Measurements from ENCODE around the gene SLC26A3. TPM values are rescaled to one million over a fixed set of nuclear protein-coding genes. Genes with fewer than 3 reads are reported as not detected.
A peak's percentile ranks its signal among the peaks of the same experiment; 100 is the strongest.

SLC26A3 gene
- total and polyA plus RNA-seq, 4 donors, result 1.3 to 20.9 TPM; not detected in 2

GRCh38 chr7:107809179-107809578 lies 6.2 kb upstream of the SLC26A3 start:
- 86 to 88% methylated on average over 4 of the region's 4 CpGs for WGBS, 2 donors
- no peak for ATAC-seq (ENCODE audit: low FRiP score)
- DNase-seq, result no peak
- H3K4me3 ChIP-seq (ENCODE audit: low read length in 2 of 2), result no peak overlapping the region
- no peak overlapping the region for H3K27ac ChIP-seq (ENCODE audit: low read depth in 1 of 2, low read length in 2 of 2)
- no peaks in the 10 kb centered on the region for H3K4me1 ChIP-seq (ENCODE audit: control insufficient read depth in 1 of 2, insufficient read depth in 2 of 2, low read length in 2 of 2)
- intact Hi-C loops (cut with DNase I), result no loop called here
- no peaks in the 10 kb centered on the region for H3K36me3 ChIP-seq (ENCODE audit: control insufficient read depth in 1 of 2, insufficient read depth in 2 of 2, low read length in 1 of 2)
- H3K27me3 ChIP-seq (ENCODE audit: control insufficient read depth in 1 of 2, insufficient read depth in 2 of 2, low read length in 1 of 2), result no peaks in the 10 kb centered on the region
- H3K9me3 ChIP-seq (ENCODE audit: control insufficient read depth, low read length), result peaks cover 3% of the 10 kb centered on the region

GRCh38 chr7:107799647-107800264 lies 3.3 kb downstream of the SLC26A3 start:
- 21 to 22% methylated on average over 6 of the region's 6 CpGs for WGBS, 2 donors
- intact Hi-C loops (cut with DNase I), result no loop called here
- Histone ChIP-seq H3K27ac (ENCODE audit: low read depth in 1 of 2, low read length in 2 of 2) (no peak overlapping the region), H3K27me3 (ENCODE audit: control insufficient read depth in 1 of 2, insufficient read depth in 2 of 2, low read length in 1 of 2) (no peaks in the 10 kb centered on the region), H3K9me3 (ENCODE audit: control insufficient read depth, low read length) (no peaks in the 10 kb centered on the region), H3K36me3 (ENCODE audit: control insufficient read depth in 1 of 2, insufficient read depth in 2 of 2, low read length in 1 of 2) (no peaks in the 10 kb centered on the region), H3K4me1 (ENCODE audit: control insufficient read depth in 1 of 2, insufficient read depth in 2 of 2, low read length in 2 of 2) (peaks cover 0 to 2% of the 10 kb centered on the region in 2 donors), H3K4me3 (ENCODE audit: low read length in 2 of 2) (peak overlapping the region in 1 of 2 donors; percentile 10)
- DNase-seq (no peak), ATAC-seq (ENCODE audit: low FRiP score) (no peak)

DNA sequence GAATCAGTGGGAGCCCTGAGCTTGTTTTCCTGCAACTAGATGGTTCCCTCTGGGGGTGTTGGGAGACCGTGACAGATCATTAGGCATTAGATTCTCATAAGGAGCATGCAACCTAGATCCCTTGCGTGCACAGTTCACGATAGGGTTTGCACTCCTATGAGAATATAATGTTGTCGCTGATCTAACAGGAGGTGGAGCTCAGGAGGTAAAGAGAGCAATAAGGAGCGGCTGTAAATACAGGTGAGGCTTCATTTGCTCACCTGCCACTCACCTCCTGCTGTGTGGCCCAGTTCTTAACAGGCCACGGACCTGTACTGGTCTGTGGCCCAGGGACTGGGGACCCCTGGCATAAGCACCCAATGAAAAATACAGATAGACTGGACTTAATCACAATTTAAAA lies 10.7 kb downstream of the SLC26A3 start:
- intact Hi-C loops (cut with DNase I), result no loop called here
- Histone ChIP-seq H3K27ac (ENCODE audit: low read depth in 1 of 2, low read length in 2 of 2) (no peak overlapping the region), H3K9me3 (ENCODE audit: control insufficient read depth, low read length) (no peaks in the 10 kb centered on the region), H3K4me3 (ENCODE audit: low read length in 2 of 2) (no peak overlapping the region), H3K27me3 (ENCODE audit: control insufficient read depth in 1 of 2, insufficient read depth in 2 of 2, low read length in 1 of 2) (no peaks in the 10 kb centered on the region), H3K36me3 (ENCODE audit: control insufficient read depth in 1 of 2, insufficient read depth in 2 of 2, low read length in 1 of 2) (no peaks in the 10 kb centered on the region), H3K4me1 (ENCODE audit: control insufficient read depth in 1 of 2, insufficient read depth in 2 of 2, low read length in 2 of 2) (no peaks in the 10 kb centered on the region)
- ATAC-seq (ENCODE audit: low FRiP score), result no peak
- DNase-seq, result no peak
- WGBS, 2 donors, result 79 to 88% methylated on average over 6 of the region's 6 CpGs

DNA sequence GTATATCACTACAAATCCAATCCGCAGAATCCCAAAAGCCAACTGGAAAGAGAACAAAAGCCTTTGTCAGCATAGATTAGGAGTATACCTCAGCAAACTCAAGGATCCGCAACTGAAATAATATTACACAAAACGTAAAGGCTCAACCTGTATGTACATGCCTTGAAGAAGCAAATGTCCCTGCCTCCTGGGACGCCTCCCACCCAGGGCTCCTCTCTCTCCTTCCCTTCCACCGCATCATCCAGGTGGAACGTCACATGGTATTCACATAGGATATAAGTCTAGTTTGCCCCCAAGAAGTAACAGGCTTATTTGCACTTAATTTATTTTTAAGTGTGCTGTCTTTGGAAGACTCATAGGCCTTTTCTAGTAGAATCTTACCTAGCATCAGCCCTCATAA lies 13.4 kb downstream of the SLC26A3 start:
- no peak overlapping the region for H3K27ac ChIP-seq (ENCODE audit: low read depth in 1 of 2, low read length in 2 of 2)
- no peak for DNase-seq
- no peaks in the 10 kb centered on the region for H3K4me1 ChIP-seq (ENCODE audit: control insufficient read depth in 1 of 2, insufficient read depth in 2 of 2, low read length in 2 of 2)
- intact Hi-C loops (cut with DNase I), result no loop called here
- WGBS, 2 donors, result 87 to 93% methylated on average over 6 of the region's 6 CpGs
- H3K9me3 ChIP-seq (ENCODE audit: control insufficient read depth, low read length), result no peaks in the 10 kb centered on the region
- ATAC-seq (ENCODE audit: low FRiP score), result no peak
- no peaks in the 10 kb centered on the region for H3K36me3 ChIP-seq (ENCODE audit: control insufficient read depth in 1 of 2, insufficient read depth in 2 of 2, low read length in 1 of 2)
- peaks cover 0 to 2% of the 10 kb centered on the region in 2 donors for H3K27me3 ChIP-seq (ENCODE audit: control insufficient read depth in 1 of 2, insufficient read depth in 2 of 2, low read length in 1 of 2)
- H3K4me3 ChIP-seq (ENCODE audit: low read length in 2 of 2), result no peak overlapping the region

DNA sequence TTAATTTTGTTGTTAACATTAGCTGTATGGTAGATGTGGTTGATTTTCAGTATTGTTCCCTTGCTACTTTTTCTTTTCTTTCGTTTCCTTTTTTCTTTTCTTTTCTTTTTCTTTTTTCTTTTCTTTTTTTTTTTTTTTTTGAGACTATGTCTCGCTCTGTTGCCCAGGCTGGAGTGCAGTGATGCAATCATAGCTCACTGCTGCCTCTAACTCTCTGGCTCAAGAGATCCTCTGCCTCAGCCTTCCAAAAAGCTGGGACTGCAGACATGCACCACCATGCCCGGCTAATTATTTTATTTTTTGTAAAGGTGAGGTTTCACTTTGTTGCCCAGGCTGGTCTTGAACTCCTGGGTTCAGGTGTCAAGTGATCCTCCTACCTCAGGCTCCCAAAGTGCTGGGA lies 14.4 kb downstream of the SLC26A3 start:
- Histone ChIP-seq H3K4me3 (ENCODE audit: low read length in 2 of 2) (no peak overlapping the region), H3K27ac (ENCODE audit: low read depth in 1 of 2, low read length in 2 of 2) (no peak overlapping the region), H3K36me3 (ENCODE audit: control insufficient read depth in 1 of 2, insufficient read depth in 2 of 2, low read length in 1 of 2) (no peaks in the 10 kb centered on the region), H3K4me1 (ENCODE audit: control insufficient read depth in 1 of 2, insufficient read depth in 2 of 2, low read length in 2 of 2) (no peaks in the 10 kb centered on the region), H3K27me3 (ENCODE audit: control insufficient read depth in 1 of 2, insufficient read depth in 2 of 2, low read length in 1 of 2) (peaks cover 0 to 2% of the 10 kb centered on the region in 2 donors), H3K9me3 (ENCODE audit: control insufficient read depth, low read length) (no peaks in the 10 kb centered on the region)
- ATAC-seq (ENCODE audit: low FRiP score) (no peak), DNase-seq (no peak)
- intact Hi-C loops (cut with DNase I), result no loop called here
- WGBS, 2 donors, result 64 to 70% methylated on average over 3 of the region's 3 CpGs

DNA sequence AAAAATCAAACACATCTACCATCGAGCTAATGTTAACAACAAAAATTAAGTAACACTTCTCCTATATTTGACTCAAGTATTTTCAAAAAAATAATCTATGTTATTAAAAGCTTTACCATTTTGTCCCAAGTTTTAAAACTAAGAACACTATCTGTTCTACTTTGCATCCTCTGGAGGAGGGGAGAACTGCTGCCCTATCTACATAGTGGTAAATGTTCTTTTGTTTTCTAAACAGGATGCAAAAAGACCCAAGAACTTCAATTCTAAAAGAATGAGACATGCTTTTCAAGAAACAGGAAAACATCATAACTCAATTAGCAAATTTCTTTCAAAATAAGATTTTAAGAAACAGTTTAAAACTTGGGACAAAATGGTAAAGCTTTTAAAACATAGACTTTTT lies 14.8 kb downstream of the SLC26A3 start:
- no peak overlapping the region for H3K27ac ChIP-seq (ENCODE audit: low read depth in 1 of 2, low read length in 2 of 2)
- ATAC-seq (ENCODE audit: low FRiP score) (no peak), DNase-seq (no peak)
- no peak overlapping the region for H3K4me3 ChIP-seq (ENCODE audit: low read length in 2 of 2)
- H3K4me1 ChIP-seq (ENCODE audit: control insufficient read depth in 1 of 2, insufficient read depth in 2 of 2, low read length in 2 of 2), result no peaks in the 10 kb centered on the region
- H3K27me3 ChIP-seq (ENCODE audit: control insufficient read depth in 1 of 2, insufficient read depth in 2 of 2, low read length in 1 of 2), result peaks cover 0 to 2% of the 10 kb centered on the region in 2 donors
- intact Hi-C loops (cut with DNase I), result no loop called here
- WGBS, 2 donors, result 79 to 86% methylated on average over 1 of the region's 1 CpG
- no peaks in the 10 kb centered on the region for H3K9me3 ChIP-seq (ENCODE audit: control insufficient read depth, low read length)
- H3K36me3 ChIP-seq (ENCODE audit: control insufficient read depth in 1 of 2, insufficient read depth in 2 of 2, low read length in 1 of 2), result no peaks in the 10 kb centered on the region

GRCh38 chr7:107785926-107786325 lies 17.1 kb downstream of the SLC26A3 start:
- Histone ChIP-seq H3K4me1 (ENCODE audit: control insufficient read depth in 1 of 2, insufficient read depth in 2 of 2, low read length in 2 of 2) (no peaks in the 10 kb centered on the region), H3K36me3 (ENCODE audit: control insufficient read depth in 1 of 2, insufficient read depth in 2 of 2, low read length in 1 of 2) (no peaks in the 10 kb centered on the region), H3K4me3 (ENCODE audit: low read length in 2 of 2) (no peak overlapping the region), H3K27ac (ENCODE audit: low read depth in 1 of 2, low read length in 2 of 2) (no peak overlapping the region), H3K27me3 (ENCODE audit: control insufficient read depth in 1 of 2, insufficient read depth in 2 of 2, low read length in 1 of 2) (peaks cover 0 to 2% of the 10 kb centered on the region in 2 donors), H3K9me3 (ENCODE audit: control insufficient read depth, low read length) (no peaks in the 10 kb centered on the region)
- WGBS, 2 donors, result 28 to 53% methylated on average over 2 of the region's 2 CpGs
- DNase-seq (no peak), ATAC-seq (ENCODE audit: low FRiP score) (no peak)
- intact Hi-C loops (cut with DNase I), result no loop called here

GRCh38 chr7:107785170-107785569 lies 17.9 kb downstream of the SLC26A3 start:
- no peak overlapping the region for H3K27ac ChIP-seq (ENCODE audit: low read depth in 1 of 2, low read length in 2 of 2)
- intact Hi-C loops (cut with DNase I), result no loop called here
- H3K4me3 ChIP-seq (ENCODE audit: low read length in 2 of 2), result no peak overlapping the region
- no peak for DNase-seq
- H3K27me3 ChIP-seq (ENCODE audit: control insufficient read depth in 1 of 2, insufficient read depth in 2 of 2, low read length in 1 of 2), result peaks cover 0 to 2% of the 10 kb centered on the region in 2 donors
- H3K4me1 ChIP-seq (ENCODE audit: control insufficient read depth in 1 of 2, insufficient read depth in 2 of 2, low read length in 2 of 2), result no peaks in the 10 kb centered on the region
- 85 to 88% methylated on average over 2 of the region's 2 CpGs for WGBS, 2 donors
- H3K36me3 ChIP-seq (ENCODE audit: control insufficient read depth in 1 of 2, insufficient read depth in 2 of 2, low read length in 1 of 2), result no peaks in the 10 kb centered on the region
- ATAC-seq (ENCODE audit: low FRiP score), result no peak
- H3K9me3 ChIP-seq (ENCODE audit: control insufficient read depth, low read length), result no peaks in the 10 kb centered on the region

DNA sequence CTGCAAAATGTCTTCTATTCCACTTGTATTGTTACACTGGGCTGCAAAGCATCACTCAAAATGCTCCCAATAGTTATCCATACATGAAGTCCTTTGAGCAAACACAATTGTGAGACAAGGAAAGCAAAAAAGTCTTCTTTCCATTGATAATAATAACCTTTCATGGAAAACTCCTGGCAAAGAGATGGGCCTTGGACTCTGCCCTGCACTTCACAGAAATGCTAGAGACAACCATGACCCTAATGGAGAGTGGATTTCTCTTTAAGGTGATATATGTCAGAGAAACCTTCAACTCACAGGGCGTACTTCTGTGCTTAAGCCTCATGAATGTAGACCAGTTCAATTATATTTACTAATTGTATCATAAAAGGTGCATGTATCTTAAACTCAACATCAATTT lies 19.4 kb downstream of the SLC26A3 start:
- H3K27me3 ChIP-seq (ENCODE audit: control insufficient read depth in 1 of 2, insufficient read depth in 2 of 2, low read length in 1 of 2), result peaks cover 0 to 2% of the 10 kb centered on the region in 2 donors
- no peak overlapping the region for H3K27ac ChIP-seq (ENCODE audit: low read depth in 1 of 2, low read length in 2 of 2)
- H3K9me3 ChIP-seq (ENCODE audit: control insufficient read depth, low read length), result no peaks in the 10 kb centered on the region
- ATAC-seq (ENCODE audit: low FRiP score), result no peak
- H3K4me3 ChIP-seq (ENCODE audit: low read length in 2 of 2), result no peak overlapping the region
- DNase-seq, result no peak
- WGBS, 2 donors, result 81 to 89% methylated on average over 1 of the region's 1 CpG
- no peaks in the 10 kb centered on the region for H3K4me1 ChIP-seq (ENCODE audit: control insufficient read depth in 1 of 2, insufficient read depth in 2 of 2, low read length in 2 of 2)
- no peaks in the 10 kb centered on the region for H3K36me3 ChIP-seq (ENCODE audit: control insufficient read depth in 1 of 2, insufficient read depth in 2 of 2, low read length in 1 of 2)
- intact Hi-C loops (cut with DNase I), result no loop called here

Data from aorta (tissue), 5 donors.